Measurements from ENCODE around the gene IL1RAPL1.

The IL1RAPL1 gene

DNA sequence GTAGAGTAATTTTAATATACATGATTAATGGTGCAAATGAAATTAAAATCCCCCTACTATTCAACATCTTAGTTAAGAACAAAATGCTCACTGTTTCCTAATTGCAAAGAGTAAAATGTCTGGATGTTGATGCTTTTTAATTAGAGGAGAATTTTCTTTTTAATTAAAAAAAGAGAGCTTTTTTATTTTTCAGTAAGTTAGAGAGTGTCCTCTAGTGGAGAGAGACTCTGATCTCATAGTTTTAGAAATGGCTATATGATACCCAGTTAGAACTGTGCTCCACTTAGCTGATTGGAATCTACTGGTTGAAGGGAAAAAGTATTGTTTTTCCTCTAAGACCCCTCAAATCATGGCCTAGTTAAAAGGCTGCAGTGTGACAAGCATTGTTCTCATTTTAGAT is 1316.1 kb downstream of the IL1RAPL1 start:
- no peak for DNase-seq (ENCODE audit: low read depth)

DNA sequence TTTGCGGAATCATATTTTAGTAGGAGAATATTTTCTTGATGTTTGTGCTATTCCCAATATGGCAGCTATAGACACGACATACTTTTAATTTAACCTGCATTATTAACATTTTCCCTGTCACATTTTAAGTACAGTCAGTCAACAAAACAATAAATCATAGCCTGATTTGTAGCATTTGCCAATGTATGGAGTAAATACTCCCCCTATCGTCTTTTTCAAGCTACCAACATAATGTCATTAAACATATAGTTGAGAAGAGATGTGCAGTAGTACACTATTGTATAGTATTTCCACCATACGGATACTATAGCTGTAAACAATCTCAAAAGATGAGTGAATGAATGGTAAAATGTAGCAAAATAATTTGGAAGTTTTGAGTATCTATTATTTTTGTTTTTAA is 1324.4 kb downstream of the IL1RAPL1 start:
- DNase-seq (ENCODE audit: low read depth), result no peak

DNA sequence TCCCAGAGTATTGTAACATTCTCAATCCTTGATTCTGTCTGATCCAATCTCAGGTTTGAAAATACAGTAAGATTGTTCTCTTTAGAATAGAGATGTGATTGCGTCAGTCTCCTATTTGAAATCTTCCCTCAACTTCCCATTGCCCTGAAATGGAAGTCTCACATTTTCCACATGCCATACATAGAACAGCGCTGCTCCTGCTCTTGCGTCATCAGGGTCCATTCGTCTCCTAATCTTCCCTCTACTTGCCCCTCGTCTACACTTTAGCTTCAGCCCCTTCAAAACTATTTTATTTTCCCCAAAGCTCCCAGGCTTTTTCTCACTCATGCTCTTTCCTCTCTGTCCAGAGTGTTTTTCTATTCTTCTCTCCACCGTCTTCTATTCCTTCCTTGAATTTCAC is 1326.4 kb downstream of the IL1RAPL1 start:
- no peak for DNase-seq (ENCODE audit: low read depth)

DNA sequence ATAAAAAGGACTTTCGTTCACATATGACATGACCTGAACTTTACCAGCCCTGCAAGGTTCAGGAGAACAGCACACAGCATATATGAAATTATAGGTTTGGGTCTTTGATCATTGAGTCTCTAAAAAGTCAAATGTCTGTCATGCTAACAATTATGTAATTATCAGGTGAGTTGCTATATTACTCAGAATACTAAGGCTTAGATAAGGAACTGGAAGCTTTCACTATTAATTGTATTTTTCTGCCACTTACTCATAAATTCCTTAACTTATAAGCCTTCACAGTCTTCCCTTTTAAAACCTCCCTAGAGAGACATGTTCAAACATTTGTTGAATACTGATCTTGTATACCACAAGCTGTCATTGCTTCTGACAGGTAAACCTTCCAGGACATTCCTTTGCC is 1335.4 kb downstream of the IL1RAPL1 start:
- DNase-seq (ENCODE audit: low read depth), result no peak

DNA sequence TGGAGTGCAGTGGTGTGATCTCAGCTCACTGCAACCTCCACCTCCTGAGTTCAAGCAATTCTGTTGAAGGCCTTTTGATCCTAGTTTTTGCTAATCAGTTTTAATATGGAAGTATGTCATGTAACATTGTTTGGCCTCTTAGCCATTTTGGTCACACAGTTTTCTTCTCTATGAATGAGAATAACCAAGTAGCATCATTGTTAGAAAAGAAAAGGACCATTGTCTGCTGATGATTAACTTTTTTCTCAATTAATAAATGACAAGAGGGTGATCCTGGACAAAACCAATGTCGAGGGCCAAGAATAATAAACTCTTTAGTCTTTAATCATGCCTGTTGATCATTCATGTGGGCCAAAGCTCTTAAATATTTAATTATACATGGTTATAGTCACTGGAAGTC is 1338.8 kb downstream of the IL1RAPL1 start:
- DNase-seq (ENCODE audit: low read depth), result no peak

DNA sequence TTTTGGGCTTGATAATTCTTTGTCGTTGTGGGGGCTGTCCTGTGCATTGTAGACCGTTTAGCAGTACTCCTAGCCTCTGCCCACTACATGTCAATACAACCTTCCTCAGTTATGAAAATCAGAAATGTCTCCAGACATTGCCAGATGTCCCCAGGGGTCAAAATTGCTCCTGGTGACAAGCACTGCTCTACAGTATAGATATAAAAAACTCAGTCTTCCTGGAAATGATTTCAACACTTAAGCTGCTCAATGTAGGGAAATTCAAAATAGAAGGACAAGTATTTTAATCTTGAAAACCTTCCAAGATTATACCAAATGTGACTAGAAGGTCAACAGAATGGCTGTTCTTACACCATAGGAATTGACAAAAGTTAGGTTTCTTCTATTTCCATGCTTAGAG is 1339.4 kb downstream of the IL1RAPL1 start:
- DNase-seq (ENCODE audit: low read depth), result no peak

DNA sequence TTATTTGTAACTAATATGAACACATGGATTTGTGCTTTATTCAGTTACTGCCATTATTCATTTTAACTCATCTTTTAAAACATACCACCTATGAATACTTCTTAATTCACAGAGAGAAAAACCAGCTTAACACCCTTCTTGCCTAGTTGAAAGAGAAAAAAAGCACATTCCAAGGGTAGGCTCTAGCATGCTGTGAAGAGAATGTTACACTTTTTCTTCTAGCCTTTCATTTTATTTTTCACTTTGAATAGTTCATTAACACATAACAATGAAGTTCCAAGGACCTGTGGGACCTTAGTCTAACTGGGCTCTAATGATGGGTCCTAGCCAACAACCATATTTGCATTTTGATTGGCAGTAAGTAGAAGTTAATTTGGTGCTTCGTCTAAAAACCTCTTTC is 1348.2 kb downstream of the IL1RAPL1 start:
- no peak for DNase-seq (ENCODE audit: low read depth)

DNA sequence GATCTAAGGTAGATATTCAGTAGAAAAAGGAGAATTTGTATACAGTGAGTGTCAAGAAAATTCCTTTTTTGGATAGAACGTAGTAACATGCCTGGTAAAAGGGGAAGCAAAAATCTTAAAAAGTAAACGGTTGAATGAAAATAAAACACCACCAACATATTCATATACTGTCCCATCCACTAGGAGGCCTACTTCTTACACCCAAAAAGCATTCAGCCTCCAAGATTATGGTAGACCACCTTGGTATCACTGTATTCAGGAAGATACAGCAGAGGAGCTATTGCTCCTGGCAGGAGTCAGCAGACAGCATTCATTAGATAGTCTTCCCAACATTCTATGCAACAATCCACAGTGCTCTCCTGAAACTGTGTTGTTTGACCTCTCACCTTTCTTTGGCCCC is 1353.5 kb downstream of the IL1RAPL1 start:
- no peak for DNase-seq (ENCODE audit: low read depth)

DNA sequence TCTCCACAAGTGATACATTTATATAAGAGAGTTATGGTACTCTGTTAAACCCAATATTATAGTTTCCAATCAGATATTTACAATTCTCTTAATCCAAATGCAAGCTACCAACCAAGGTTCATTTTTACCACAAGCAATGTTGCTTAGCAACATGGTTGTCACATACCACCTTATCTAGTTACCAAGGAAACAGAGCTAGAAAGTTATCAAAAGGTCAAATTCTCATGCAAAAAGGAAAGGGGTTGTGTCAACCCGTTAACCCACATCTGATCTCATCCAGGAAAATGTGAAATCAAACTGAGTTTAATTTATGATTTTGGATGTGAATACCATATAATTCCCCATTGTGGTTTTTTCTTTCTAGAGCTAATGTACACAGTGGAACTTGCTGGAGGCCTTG is 1354.0 kb downstream of the IL1RAPL1 start:
- DNase-seq (ENCODE audit: low read depth), result no peak

DNA sequence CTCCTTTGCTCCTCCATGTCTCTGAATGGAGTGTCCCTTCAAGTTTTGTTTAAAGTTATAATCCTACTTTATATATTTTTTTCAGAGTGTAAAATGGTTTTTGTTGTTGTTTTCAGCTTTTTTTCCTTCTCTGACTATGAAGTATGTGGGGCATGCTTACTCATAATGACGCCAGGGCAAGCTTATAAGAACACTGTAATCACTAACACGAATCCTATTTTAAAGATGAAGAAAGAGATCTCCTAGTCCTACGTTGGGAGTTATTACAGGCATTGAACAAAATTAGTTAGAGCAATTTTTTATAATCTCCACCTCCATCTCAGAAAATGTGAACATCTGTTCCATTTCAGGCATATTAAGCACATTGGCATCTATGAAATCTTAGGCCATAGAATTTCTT is 1360.0 kb downstream of the IL1RAPL1 start:
- DNase-seq (ENCODE audit: low read depth), result no peak

DNA sequence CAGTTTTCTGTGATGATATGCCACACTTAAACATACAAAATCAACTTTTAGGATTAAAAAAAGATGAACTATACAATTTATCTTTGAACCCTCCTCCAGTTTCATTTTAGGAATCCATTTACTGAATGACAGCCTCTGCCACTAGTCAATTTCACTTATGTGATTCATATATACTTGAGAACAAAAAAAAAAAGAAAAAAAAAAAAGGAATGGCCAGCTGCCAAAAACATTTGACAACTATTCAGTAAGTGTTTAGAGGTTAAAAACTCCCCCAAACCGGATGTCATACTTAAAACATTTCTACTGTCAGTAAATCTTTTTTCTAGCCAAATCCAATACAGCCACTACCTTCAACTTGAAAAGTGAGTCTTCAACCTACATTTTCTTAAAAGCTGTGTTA is 1361.4 kb downstream of the IL1RAPL1 start:
- DNase-seq (ENCODE audit: low read depth), result no peak

DNA sequence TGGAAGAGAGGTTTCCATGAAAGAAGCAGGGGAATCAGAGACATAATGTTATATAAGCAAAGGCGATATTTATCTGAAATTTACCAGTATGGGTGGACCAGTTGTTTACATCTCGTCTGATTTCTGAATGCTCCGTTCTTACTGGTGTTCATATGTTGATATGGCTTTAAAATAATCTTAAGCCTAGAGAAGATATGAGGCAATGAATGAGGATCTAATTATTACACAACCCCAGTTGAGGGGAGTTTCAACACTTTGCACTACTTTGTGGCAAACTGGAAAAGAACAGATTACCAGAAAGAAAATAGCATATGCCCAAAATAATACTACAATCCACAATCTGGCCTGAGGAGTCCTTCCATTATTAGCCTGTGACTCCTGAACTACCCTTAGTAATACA is 1364.8 kb downstream of the IL1RAPL1 start:
- DNase-seq (ENCODE audit: low read depth), result peak; percentile 2

DNA sequence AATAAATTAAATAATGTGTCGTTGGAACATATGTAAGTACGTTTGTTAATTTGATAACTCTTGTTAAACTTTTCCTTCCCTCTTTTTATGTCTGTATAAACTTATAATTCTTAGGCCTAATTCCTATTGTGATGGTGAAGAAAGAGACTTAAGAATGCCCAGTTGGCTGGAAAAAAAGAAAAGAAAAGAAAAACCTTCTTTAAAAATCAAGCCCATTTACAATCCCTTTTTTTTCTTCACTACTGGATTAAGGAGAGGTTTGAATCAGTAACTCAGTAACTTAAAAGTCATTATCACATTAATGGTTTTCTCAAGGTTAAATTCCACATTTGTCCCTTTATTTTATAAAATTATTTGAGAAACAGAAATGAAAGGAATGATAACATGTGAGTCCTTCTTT is 1374.8 kb downstream of the IL1RAPL1 start:
- no peak for DNase-seq (ENCODE audit: low read depth)

DNA sequence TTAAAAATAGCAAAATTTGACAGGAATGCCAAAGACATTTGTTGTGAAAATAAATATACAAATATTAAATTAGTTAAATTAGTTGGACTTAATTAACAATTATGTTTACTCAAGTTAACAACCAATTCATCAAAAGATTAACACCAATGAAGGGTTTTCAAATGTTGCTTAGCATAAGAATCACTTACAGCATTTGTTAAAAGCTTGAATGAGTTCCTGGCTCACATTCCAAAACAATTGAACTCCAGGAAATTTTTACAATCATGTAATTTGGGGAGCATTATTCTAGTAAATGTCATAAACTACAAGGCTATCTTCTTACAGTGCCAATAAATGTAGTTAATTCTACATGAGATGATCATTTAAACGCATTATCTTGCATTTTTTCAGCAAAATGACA is 1378.4 kb downstream of the IL1RAPL1 start:
- no peak for DNase-seq (ENCODE audit: low read depth)

DNA sequence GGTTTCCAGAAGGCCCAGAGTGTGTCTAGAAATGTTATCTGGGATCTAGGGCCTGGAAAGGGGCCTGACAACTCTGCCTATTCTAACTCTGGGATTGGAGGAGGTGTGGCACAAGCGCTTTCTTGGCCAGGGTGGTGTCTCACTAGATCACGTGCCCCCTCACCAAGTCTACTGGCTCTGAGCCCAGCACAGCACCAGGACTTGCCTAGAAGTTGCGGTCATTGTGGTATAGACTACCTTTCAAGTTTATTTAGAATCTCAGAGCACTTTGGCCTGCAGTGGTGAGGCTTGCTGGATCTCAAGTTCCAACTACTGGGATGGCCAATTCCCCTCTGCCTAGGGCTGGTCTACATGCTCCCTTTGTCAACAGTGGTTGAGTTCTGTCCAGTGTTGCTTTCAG is 1404.8 kb downstream of the IL1RAPL1 start:
- no peak for DNase-seq (ENCODE audit: low read depth)

DNA sequence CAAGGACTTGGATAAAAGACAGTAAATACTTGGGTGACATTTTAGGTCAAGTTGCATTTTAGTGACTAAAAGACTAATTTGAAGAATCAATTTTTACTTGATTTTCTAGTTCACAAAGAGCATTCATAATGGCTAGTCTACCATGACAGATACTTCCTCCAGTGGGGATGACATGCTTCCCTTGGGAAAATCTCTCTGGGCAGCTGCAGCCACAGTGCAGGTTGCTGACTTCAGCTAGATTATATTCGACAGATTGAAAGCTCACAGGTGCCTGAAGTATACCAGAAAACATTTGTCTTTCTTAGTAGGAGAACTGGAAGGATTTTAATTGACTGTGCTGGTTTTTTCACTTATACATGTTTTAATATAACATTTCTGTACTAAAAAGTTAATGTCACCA is 1418.6 kb downstream of the IL1RAPL1 start:
- DNase-seq (ENCODE audit: low read depth), result no peak
